WTC11 (cell line): ENCODE measurements around the gene GATM. TPM values are rescaled to one million over a fixed set of nuclear protein-coding genes. Genes with fewer than 3 reads are reported as not detected.

Experiments
- ATAC-seq: fragments of 200-7000 bp; cut with Tn5 transposase; 2 replicates; pipeline ENCODE4 v1.10.0; 2021; ENCODE audit warnings: mild to moderate bottlenecking, moderate library complexity
- CTCF ChIA-PET: fragments of 300-600 bp; sonication (Branson Sonifier 250); formaldehyde crosslinking; loops from one replicate; lab custom pipeline; 2021; ENCODE audit warnings: antibody characterized with exemption; lab: Charles Lee
- POLR2A ChIA-PET: fragments of 350-600 bp; sonication (Branson Sonifier 250); formaldehyde crosslinking; loops from one replicate; lab custom pipeline; 2021; ENCODE audit warnings: antibody characterized with exemption; lab: Charles Lee
- DNase-seq: peaks from one replicate; pipeline ENCODE4 v3.0.0; 2021; ENCODE audit warnings: low spot score
- H3K27ac Mint-ChIP-seq: 2 replicates; pipeline ENCODE4 v1.8.0; 2021; ENCODE audit warnings: mixed read lengths
- H3K27me3 Mint-ChIP-seq: 2 replicates; pipeline ENCODE4 v1.8.0; 2021; ENCODE audit warnings: low read depth, mild to moderate bottlenecking, moderate library complexity, mixed read lengths
- H3K36me3 Mint-ChIP-seq: 2 replicates; pipeline ENCODE4 v1.8.0; 2021; ENCODE audit warnings: mixed read lengths
- H3K4me1 Mint-ChIP-seq: 2 replicates; pipeline ENCODE4 v1.8.0; 2022; ENCODE audit warnings: mixed read lengths
- H3K4me3 Mint-ChIP-seq: 2 replicates; pipeline ENCODE4 v1.8.0; 2021; ENCODE audit warnings: mild to moderate bottlenecking, moderate library complexity, mixed read lengths
- H3K9me3 Mint-ChIP-seq: 2 replicates; pipeline ENCODE4 v1.8.0; 2021; ENCODE audit warnings: mixed read lengths
- ATF3 ChIP-seq: sonication (generic); formaldehyde crosslinking; conservative IDR thresholded peaks from 2 replicates; pipeline ENCODE4 v1.8.1; 2022; ENCODE audit warnings: mild to moderate bottlenecking, missing genetic modification reagents
- CREB1 ChIP-seq: sonication (generic); formaldehyde crosslinking; IDR thresholded peaks from 2 replicates; pipeline ENCODE4 v1.8.0; 2023; ENCODE audit warnings: mild to moderate bottlenecking, missing genetic modification reagents
- MLX ChIP-seq: sonication (generic); formaldehyde crosslinking; IDR thresholded peaks from 2 replicates; pipeline ENCODE4 v1.8.1; 2023; ENCODE audit warnings: mild to moderate bottlenecking, missing genetic modification reagents, moderate library complexity
- MYBL2 ChIP-seq: sonication (generic); formaldehyde crosslinking; IDR thresholded peaks from 2 replicates; pipeline ENCODE4 v1.8.1; 2023; ENCODE audit warnings: mild to moderate bottlenecking, moderate library complexity, missing genetic modification reagents
- NFYB ChIP-seq: sonication (generic); formaldehyde crosslinking; conservative IDR thresholded peaks from 2 replicates; pipeline ENCODE4 v1.8.0; 2022; ENCODE audit warnings: low read depth, missing genetic modification reagents
- SMAD3 ChIP-seq: sonication (generic); formaldehyde crosslinking; IDR thresholded peaks from 2 replicates; pipeline ENCODE4 v1.8.0; 2022; ENCODE audit warnings: missing genetic modification reagents, mild to moderate bottlenecking, borderline replicate concordance
- STAT6 ChIP-seq: sonication (generic); formaldehyde crosslinking; conservative IDR thresholded peaks from 2 replicates; pipeline ENCODE4 v1.8.1; 2023; ENCODE audit warnings: mild to moderate bottlenecking, low read depth, missing genetic modification reagents, moderate library complexity
- TCF7 ChIP-seq: sonication (generic); formaldehyde crosslinking; IDR thresholded peaks from 2 replicates; pipeline ENCODE4 v1.8.0; 2022; ENCODE audit warnings: mild to moderate bottlenecking, low read depth, missing genetic modification reagents, moderate library complexity
- USF1 ChIP-seq: sonication (generic); formaldehyde crosslinking; IDR thresholded peaks from 2 replicates; pipeline ENCODE4 v1.8.0; 2022; ENCODE audit warnings: mild to moderate bottlenecking, missing genetic modification reagents
- ZBTB21 ChIP-seq: sonication (generic); formaldehyde crosslinking; IDR thresholded peaks from 2 replicates; pipeline ENCODE4 v1.8.1; 2023; ENCODE audit warnings: mild to moderate bottlenecking, missing genetic modification reagents, borderline replicate concordance
- ZNF138 ChIP-seq: sonication (generic); formaldehyde crosslinking; conservative IDR thresholded peaks from 2 replicates; pipeline ENCODE4 v1.8.1; 2022; ENCODE audit warnings: mild to moderate bottlenecking, moderate library complexity, missing genetic modification reagents
- ZNF263 ChIP-seq: sonication (generic); formaldehyde crosslinking; IDR thresholded peaks from 2 replicates; pipeline ENCODE4 v1.8.1; 2022; ENCODE audit warnings: low read depth, mild to moderate bottlenecking, moderate library complexity, missing genetic modification reagents
- ZNF425 ChIP-seq: fragments of 250-450 bp; sonication (Bioruptor Pico); conservative IDR thresholded peaks from 2 replicates; pipeline ENCODE4 v1.9.0; 2021; ENCODE audit warnings: mild to moderate bottlenecking
- total RNA-seq: library from RNA; stranded (reverse); gene quantifications from 3 replicates; pipeline ENCODE4 v1.2.3, GENCODE V29; 2021

GATM gene
- total RNA-seq, 1 experiment from 2014 or later: 10.1 TPM

GRCh38 chr15:45424429-45424828 lies 46.1 kb upstream of the GATM start:
- Mint-ChIP-seq H3K27me3 (peaks cover 8% of the 10 kb centered on the region), H3K36me3 (peaks cover 14% of the 10 kb centered on the region), H3K9me3 (no peaks in the 10 kb centered on the region), H3K4me3 (no peak overlapping the region), H3K4me1 (no peaks in the 10 kb centered on the region), H3K27ac (no peak overlapping the region)
- ChIA-PET CTCF (interaction anchor here (1.8 kb wide), 1 partner anchor 33 kb away, joined by 5 read pairs; no protein-coding TSS in a partner anchor), POLR2A (interaction anchor here (0.6 kb wide), 1 partner anchor 71 kb away, joined by 4 read pairs; no protein-coding TSS in a partner anchor)
- TF ChIP-seq STAT6 (CRISPR knock-in tag) (no peak), ATF3 (CRISPR knock-in tag) (no peak), MLX (CRISPR knock-in tag) (no peak), MYBL2 (CRISPR knock-in tag) (no peak), NFYB (no peak), ZNF138 (CRISPR knock-in tag) (no peak), ZNF425 (CRISPR knock-in tag) (no peak), TCF7 (CRISPR knock-in tag) (no peak), CREB1 (CRISPR knock-in tag) (no peak), SMAD3 (CRISPR knock-in tag) (no peak), ZNF263 (no peak)
- DNase-seq: no peak
- no peak for ATAC-seq

- ATAC-seq (no peak), DNase-seq (no peak)
- H3K27ac Mint-ChIP-seq: no peak overlapping the region
- peaks cover 64% of the 10 kb centered on the region for H3K36me3 Mint-ChIP-seq
- H3K27me3 Mint-ChIP-seq: no peaks in the 10 kb centered on the region
- H3K4me1 Mint-ChIP-seq: no peaks in the 10 kb centered on the region
- POLR2A ChIA-PET: no interaction called here
- TF ChIP-seq ZBTB21 (CRISPR knock-in tag): no peak
- H3K9me3 Mint-ChIP-seq: no peaks in the 10 kb centered on the region
- CTCF ChIA-PET: no interaction called here
- no peak overlapping the region for H3K4me3 Mint-ChIP-seq
Measured at GRCh38 chr15:45417303-45417950, 39.1 kb upstream of the GATM start.

GRCh38 chr15:45414215-45414885 lies 36.0 kb upstream of the GATM start:
- no peaks in the 10 kb centered on the region for H3K27me3 Mint-ChIP-seq
- H3K27ac Mint-ChIP-seq: no peak overlapping the region
- no peaks in the 10 kb centered on the region for H3K9me3 Mint-ChIP-seq
- TF ChIP-seq USF1: no peak
- DNase-seq (no peak), ATAC-seq (no peak)
- H3K36me3 Mint-ChIP-seq: peaks cover 67% of the 10 kb centered on the region
- H3K4me3 Mint-ChIP-seq: no peak overlapping the region
- no peaks in the 10 kb centered on the region for H3K4me1 Mint-ChIP-seq
- POLR2A ChIA-PET: interaction anchor here (0.5 to 0.9 kb wide), 2 partner anchors 35 to 805 kb away, joined by 3 read pairs; no protein-coding TSS in a partner anchor
- CTCF ChIA-PET: interaction anchor here (0.7 to 1.2 kb wide), 2 partner anchors 17 to 43 kb away, joined by 3 to 4 read pairs; no protein-coding TSS in a partner anchor
